PFSK-1 (cell line): ENCODE data around the gene FAM78B.

Experiments used
- FOXP2 ChIP-seq: optimal IDR thresholded peaks from 2 replicates; pipeline ENCODE3; 2011; ENCODE audit warnings: borderline replicate concordance, control low read depth, inconsistent platforms; ENCODE audit not compliant: insufficient read depth; ENCODE audit errors: extremely low read length, extremely low read depth
- POLR2AphosphoS5 ChIP-seq: IDR thresholded peaks from 2 replicates; pipeline ENCODE4 v1.6.1; 2012; ENCODE audit warnings: low read depth, mild to moderate bottlenecking, control low read depth, low read length, moderate library complexity
- REST ChIP-seq, 2 experiments: IDR thresholded peaks; 2 replicates each; pipeline versions ENCODE4 v1.6.1 to v1.8.0; 2011 to 2012; ENCODE audit warnings: low read depth in 2 of 2, low read length in 2 of 2, control low read depth in 1 of 2, inconsistent platforms in 1 of 2, mild to moderate bottlenecking in 1 of 2, moderate library complexity in 1 of 2; ENCODE audit not compliant: insufficient read depth in 1 of 2
- SIN3A ChIP-seq: IDR thresholded peaks from 2 replicates; pipeline ENCODE4 v1.6.1; 2012; ENCODE audit warnings: mild to moderate bottlenecking, low read length, moderate library complexity, borderline replicate concordance; ENCODE audit not compliant: insufficient read depth
- TAF1 ChIP-seq: IDR thresholded peaks from 2 replicates; pipeline ENCODE4 v1.6.1; 2012; ENCODE audit warnings: low read length, control low read depth, borderline replicate concordance; ENCODE audit not compliant: insufficient read depth

The FAM78B gene

GRCh38 chr1:166129006-166129405 lies 37.8 kb downstream of the FAM78B start:
- no peak for TF ChIP-seq SIN3A

GRCh38 chr1:166128195-166128594 lies 38.6 kb downstream of the FAM78B start:
- TF ChIP-seq POLR2AphosphoS5: no peak
- TF ChIP-seq TAF1: no peak
- no peak for TF ChIP-seq SIN3A
- no peak for TF ChIP-seq FOXP2
- TF ChIP-seq REST (IDR thresholded peaks at IDR 0.05; ENCODE audit: insufficient read depth in 1 of 2, low read depth in 2 of 2, low read length in 2 of 2): no peak

- no peak for TF ChIP-seq SIN3A
- no peak for TF ChIP-seq POLR2AphosphoS5
- no peak for TF ChIP-seq REST (IDR thresholded peaks at IDR 0.05; ENCODE audit: insufficient read depth in 1 of 2, low read depth in 2 of 2, low read length in 2 of 2)
- no peak for TF ChIP-seq TAF1
- TF ChIP-seq FOXP2: no peak
These were observed 39.8 kb downstream of the FAM78B start for GRCh38 chr1:166127003-166127402.

GRCh38 chr1:166122873-166123466 lies 43.8 kb downstream of the FAM78B start:
- TF ChIP-seq TAF1 (no peak), SIN3A (no peak), REST (IDR thresholded peaks at IDR 0.05; ENCODE audit: insufficient read depth in 1 of 2, low read depth in 2 of 2, low read length in 2 of 2) (no peak), FOXP2 (no peak), POLR2AphosphoS5 (no peak)

GRCh38 chr1:166121010-166121409 lies 45.8 kb downstream of the FAM78B start:
- TF ChIP-seq SIN3A (no peak), REST (IDR thresholded peaks at IDR 0.05; ENCODE audit: insufficient read depth in 1 of 2, low read depth in 2 of 2, low read length in 2 of 2) (no peak), POLR2AphosphoS5 (no peak), TAF1 (no peak)
